Smooth muscle cell (in vitro differentiated cells): ENCODE data around the gene CDH26. TPM values are rescaled to one million over a fixed set of nuclear protein-coding genes. Genes with fewer than 3 reads are reported as not detected.

Experiments
- DNase-seq: peaks from one replicate; lab custom pipeline; 2025; ENCODE audit not compliant: unreplicated experiment; lab: John Stamatoyannopoulos, UW
- H2AFZ ChIP-seq: fragments of 200-600 bp; sonication (generic); 2 replicates; pipeline ENCODE4 v1.6.0; 2016; ENCODE audit warnings: antibody characterized with exemption, low read depth, mild to moderate bottlenecking
- H3F3A ChIP-seq: fragments of 200-600 bp; sonication (generic); 2 replicates; pipeline ENCODE4 v1.6.0; 2017; ENCODE audit warnings: antibody characterized with exemption, low read depth
- H3K27ac ChIP-seq: fragments of 200-600 bp; sonication (generic); 2 replicates; pipeline ENCODE4 v1.5.1; 2016; ENCODE audit warnings: low read depth, mild to moderate bottlenecking
- H3K27me3 ChIP-seq: fragments of 200-600 bp; sonication (generic); 2 replicates; pipeline ENCODE4 v1.6.1; 2016; ENCODE audit warnings: low read depth, mild to moderate bottlenecking
- H3K36me3 ChIP-seq: fragments of 200-600 bp; sonication (generic); 2 replicates; pipeline ENCODE4 v1.5.1; 2016; ENCODE audit warnings: low read depth
- H3K4me1 ChIP-seq: fragments of 200-600 bp; sonication (generic); 2 replicates; pipeline ENCODE4 v1.5.1; 2016; ENCODE audit warnings: low read depth
- H3K4me2 ChIP-seq: fragments of 200-600 bp; sonication (generic); 2 replicates; pipeline ENCODE4 v1.6.0; 2016; ENCODE audit warnings: mild to moderate bottlenecking
- H3K4me3 ChIP-seq: fragments of 200-600 bp; sonication (generic); 2 replicates; pipeline ENCODE4 v1.5.1; 2016; ENCODE audit warnings: mild to moderate bottlenecking
- H3K79me2 ChIP-seq: fragments of 200-600 bp; sonication (generic); 2 replicates; pipeline ENCODE4 v1.6.0; 2016; ENCODE audit warnings: low read depth, mild to moderate bottlenecking
- H3K9ac ChIP-seq: fragments of 200-600 bp; sonication (generic); 2 replicates; pipeline ENCODE4 v1.6.0; 2016; ENCODE audit warnings: low read depth
- H3K9me3 ChIP-seq: fragments of 200-600 bp; sonication (generic); replicated peaks from 2 replicates; pipeline ENCODE4 v1.5.1; 2016; ENCODE audit warnings: low read depth
- H4K20me1 ChIP-seq: fragments of 200-600 bp; sonication (generic); 2 replicates; pipeline ENCODE4 v1.6.0; 2016; ENCODE audit warnings: low read depth
- WGBS: methylation state at CpG from one replicate; pipeline ENCODE4 v1.1.7; 2016; ENCODE audit warnings: low lambda C conversion rate; 5-methylcytosine and 5-hydroxymethylcytosine counted together
- polyA plus RNA-seq: library from polyadenylated mRNA; unstranded; fragments of >200 nt; fragmentation: Nextera tagmentation; extraction: Ambion mirVana; gene quantifications from 2 replicates; pipeline ENCODE4 v1.2.1, GENCODE V29; 2016
- total RNA-seq: library from RNA; depleted of rRNA; stranded (reverse); fragments of >200 nt; gene quantifications from 2 replicates; pipeline ENCODE4 v1.2.3, GENCODE V29; 2014
- TF ChIP-seq, protein P1 (sequence below): fragments of 200-600 bp; sonication (generic); IDR thresholded peaks from 2 replicates; pipeline ENCODE4 v1.5.1; 2017; ENCODE audit warnings: borderline replicate concordance, mild to moderate bottlenecking, antibody characterized with exemption; ENCODE audit not compliant: insufficient read depth, poor library complexity, severe bottlenecking

CDH26 gene
- total and polyA plus RNA-seq, 2 experiments from 2014 or later: 0.18 to 1.2 TPM

- Histone ChIP-seq H3K4me1 (no peaks in the 10 kb centered on the region), H3K36me3 (no peaks in the 10 kb centered on the region), H3K27ac (no peak overlapping the region), H2AFZ (no peak overlapping the region), H3K4me3 (no peak overlapping the region), H3F3A (peaks cover 10% of the 10 kb centered on the region), H3K27me3 (no peaks in the 10 kb centered on the region), H3K4me2 (no peak overlapping the region), H3K79me2 (no peaks in the 10 kb centered on the region), H3K9me3 (no peaks in the 10 kb centered on the region), H3K9ac (no peak overlapping the region), H4K20me1 (no peaks in the 10 kb centered on the region)
- TF ChIP-seq, protein P1, sequence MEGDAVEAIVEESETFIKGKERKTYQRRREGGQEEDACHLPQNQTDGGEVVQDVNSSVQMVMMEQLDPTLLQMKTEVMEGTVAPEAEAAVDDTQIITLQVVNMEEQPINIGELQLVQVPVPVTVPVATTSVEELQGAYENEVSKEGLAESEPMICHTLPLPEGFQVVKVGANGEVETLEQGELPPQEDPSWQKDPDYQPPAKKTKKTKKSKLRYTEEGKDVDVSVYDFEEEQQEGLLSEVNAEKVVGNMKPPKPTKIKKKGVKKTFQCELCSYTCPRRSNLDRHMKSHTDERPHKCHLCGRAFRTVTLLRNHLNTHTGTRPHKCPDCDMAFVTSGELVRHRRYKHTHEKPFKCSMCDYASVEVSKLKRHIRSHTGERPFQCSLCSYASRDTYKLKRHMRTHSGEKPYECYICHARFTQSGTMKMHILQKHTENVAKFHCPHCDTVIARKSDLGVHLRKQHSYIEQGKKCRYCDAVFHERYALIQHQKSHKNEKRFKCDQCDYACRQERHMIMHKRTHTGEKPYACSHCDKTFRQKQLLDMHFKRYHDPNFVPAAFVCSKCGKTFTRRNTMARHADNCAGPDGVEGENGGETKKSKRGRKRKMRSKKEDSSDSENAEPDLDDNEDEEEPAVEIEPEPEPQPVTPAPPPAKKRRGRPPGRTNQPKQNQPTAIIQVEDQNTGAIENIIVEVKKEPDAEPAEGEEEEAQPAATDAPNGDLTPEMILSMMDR: no peak
- 88% methylated on average over 5 of the region's 5 CpGs for WGBS
- DNase-seq: no peak
Measured at GRCh38 chr20:60049601-60050000, 91.4 kb downstream of the CDH26 start.

- TF ChIP-seq, protein P1: peak; percentile 25
- Histone ChIP-seq H3K27me3 (no peaks in the 10 kb centered on the region), H3K27ac (no peak overlapping the region), H3F3A (peaks cover 9% of the 10 kb centered on the region), H4K20me1 (no peaks in the 10 kb centered on the region), H3K79me2 (no peaks in the 10 kb centered on the region), H3K9ac (no peak overlapping the region), H3K36me3 (no peaks in the 10 kb centered on the region), H3K9me3 (no peaks in the 10 kb centered on the region), H3K4me3 (no peak overlapping the region), H2AFZ (no peak overlapping the region), H3K4me2 (no peak overlapping the region), H3K4me1 (no peaks in the 10 kb centered on the region)
- DNase-seq: no peak
- WGBS: 83% methylated on average over 13 of the region's 13 CpGs
Measured at GRCh38 chr20:60050193-60050947, 92.1 kb downstream of the CDH26 start.

DNA sequence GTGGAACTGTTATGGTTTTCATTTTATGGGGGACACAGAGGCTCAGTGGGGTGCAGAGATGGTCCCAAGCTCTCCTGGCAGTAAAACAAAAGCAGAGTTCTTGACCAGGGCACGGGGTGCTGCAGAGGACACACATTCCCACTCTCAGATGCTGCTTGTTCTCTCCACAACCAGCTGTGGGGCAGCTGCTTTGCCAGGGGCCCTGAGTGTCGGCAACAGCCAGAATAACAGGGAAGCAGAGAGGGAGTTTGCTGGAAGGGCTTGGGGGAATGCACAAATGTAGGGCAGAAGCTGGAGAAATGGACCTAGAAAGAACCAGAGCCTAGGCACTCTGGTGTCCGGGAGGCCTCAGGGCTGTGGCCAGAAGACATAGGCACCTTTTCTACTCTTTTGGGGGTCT is 93.7 kb downstream of the CDH26 start:
- Histone ChIP-seq H3K36me3 (no peaks in the 10 kb centered on the region), H2AFZ (no peak overlapping the region), H3K4me1 (no peaks in the 10 kb centered on the region), H3K79me2 (no peaks in the 10 kb centered on the region), H3K4me3 (no peak overlapping the region), H3F3A (no peaks in the 10 kb centered on the region), H3K9ac (no peak overlapping the region), H3K4me2 (no peak overlapping the region), H4K20me1 (no peaks in the 10 kb centered on the region), H3K27ac (no peak overlapping the region), H3K9me3 (no peaks in the 10 kb centered on the region), H3K27me3 (no peaks in the 10 kb centered on the region)
- no peak for DNase-seq
- TF ChIP-seq, protein P1: no peak
- 95% methylated on average over 3 of the region's 3 CpGs for WGBS

GRCh38 chr20:60052322-60052721 is 94.1 kb downstream of the CDH26 start:
- DNase-seq: no peak
- H2AFZ ChIP-seq: no peak overlapping the region
- no peaks in the 10 kb centered on the region for H3K27me3 ChIP-seq

More at GRCh38 chr20:60052322-60052721, 94.1 kb downstream of the CDH26 start:
- Histone ChIP-seq H3K4me3 (no peak overlapping the region), H3K4me2 (no peak overlapping the region), H3K36me3 (no peaks in the 10 kb centered on the region), H3K79me2 (no peaks in the 10 kb centered on the region), H3K4me1 (no peaks in the 10 kb centered on the region), H3K27ac (no peak overlapping the region), H3K9ac (no peak overlapping the region), H3K9me3 (no peaks in the 10 kb centered on the region), H3F3A (no peaks in the 10 kb centered on the region), H4K20me1 (no peaks in the 10 kb centered on the region)
- WGBS: 88% methylated on average over 3 of the region's 3 CpGs
- TF ChIP-seq, protein P1: no peak
